Natural killer cell treated with Interleukin-12 subunit alpha and Interleukin-12 subunit beta and Interleukin-15 and Interleukin-18, amount 100 ng/mL, for 72 hours (primary cell): Measurements from ENCODE around the gene LEF1. TPM values are rescaled to one million over a fixed set of nuclear protein-coding genes. Genes with fewer than 3 reads are reported as not detected.

Experiments used
- ATAC-seq, 2 donors: fragments of 150-1000 bp; cut with Tn5 transposase in 1 of 2; sonication (Bioruptor Pico), chemical (Tn5 transposase) in 1 of 2; 2 replicates each; pipeline ENCODE4 v1.10.0; 2021
- DNase-seq: peaks from one replicate; pipeline ENCODE4 v3.0.0; 2022; ENCODE audit warnings: low spot score
- H3K27ac Mint-ChIP-seq, 2 donors: 1 replicate in 1 of 2; 2 replicates in 1 of 2; pipeline ENCODE4 v1.8.0; 2022; ENCODE audit warnings: mixed read lengths in 2 of 2, mild to moderate bottlenecking in 1 of 2, moderate library complexity in 1 of 2
- H3K27me3 Mint-ChIP-seq, 2 donors: 1 replicate in 1 of 2; 2 replicates in 1 of 2; pipeline ENCODE4 v1.8.0; 2022; ENCODE audit warnings: mixed read lengths in 2 of 2
- H3K36me3 Mint-ChIP-seq: one replicate; pipeline ENCODE4 v1.8.0; 2022; ENCODE audit warnings: mixed read lengths
- H3K4me1 Mint-ChIP-seq, 2 donors: 1 replicate in 1 of 2; 2 replicates in 1 of 2; pipeline ENCODE4 v1.8.0; 2022; ENCODE audit warnings: low read depth in 2 of 2, mixed read lengths in 2 of 2, mild to moderate bottlenecking in 1 of 2
- H3K4me3 Mint-ChIP-seq: one replicate; pipeline ENCODE4 v1.8.0; 2022; ENCODE audit warnings: mixed read lengths
- H3K9me3 Mint-ChIP-seq: 2 replicates; pipeline ENCODE4 v1.8.0; 2022; ENCODE audit warnings: mixed read lengths
- total RNA-seq, 2 donors: library from RNA; stranded (reverse); gene quantifications; one replicate each; pipeline ENCODE4 v1.2.3, GENCODE V29; 2022

Gene LEF1
- total RNA-seq, 2 donors from 2014 or later = 8.4 to 22.7 TPM

DNA sequence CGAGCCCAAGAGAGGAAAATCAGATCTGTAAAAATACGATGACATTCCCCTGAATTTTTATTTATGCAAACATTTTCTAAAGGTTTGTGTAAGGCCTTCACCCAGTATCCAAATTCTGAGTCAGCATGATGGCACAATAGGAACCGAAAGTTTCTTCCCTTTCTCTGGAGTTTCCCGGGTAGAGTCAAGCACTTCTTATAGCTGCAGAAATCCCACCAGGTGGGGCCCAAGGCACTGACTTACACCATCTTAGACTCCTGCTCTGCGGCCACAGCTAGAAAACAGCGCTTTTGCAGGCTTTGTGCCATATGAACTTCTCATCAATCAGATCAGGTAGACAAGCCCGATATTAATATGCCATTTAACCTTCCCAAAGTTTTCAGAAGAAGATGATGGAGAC, 13.4 kb downstream of the LEF1 start:
- peaks cover 7 to 14% of the 10 kb centered on the region in 2 donors for H3K27me3 Mint-ChIP-seq
- no peak for DNase-seq
- H3K27ac Mint-ChIP-seq = no peak overlapping the region
- peaks cover 4% of the 10 kb centered on the region for H3K36me3 Mint-ChIP-seq
- no peak for ATAC-seq
- no peaks in the 10 kb centered on the region for H3K9me3 Mint-ChIP-seq
- no peak overlapping the region for H3K4me3 Mint-ChIP-seq
- peaks cover 0 to 13% of the 10 kb centered on the region in 2 donors for H3K4me1 Mint-ChIP-seq

DNA sequence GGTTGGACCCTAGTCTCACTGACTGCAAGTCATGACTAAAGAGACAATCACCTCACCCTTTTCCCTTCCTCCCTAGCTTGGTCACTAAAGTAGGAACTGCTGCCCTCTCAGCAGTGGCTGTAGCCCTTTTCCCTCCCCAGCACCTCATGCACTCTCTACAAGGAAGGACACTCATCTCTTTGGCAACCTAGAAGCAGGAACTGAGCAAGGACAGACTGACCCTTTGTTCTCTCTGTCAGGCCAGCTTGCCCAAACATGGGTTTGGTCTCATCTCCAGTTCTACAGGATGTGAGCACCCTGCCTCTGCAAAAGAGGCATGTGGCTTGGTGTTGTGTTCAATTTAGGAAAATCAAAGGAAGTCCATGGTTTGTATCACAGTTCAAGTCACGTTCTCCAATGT, 15.8 kb downstream of the LEF1 start:
- peaks cover 2 to 11% of the 10 kb centered on the region in 2 donors for H3K27me3 Mint-ChIP-seq
- H3K9me3 Mint-ChIP-seq = no peaks in the 10 kb centered on the region
- H3K4me1 Mint-ChIP-seq = peaks cover 0 to 13% of the 10 kb centered on the region in 2 donors
- H3K4me3 Mint-ChIP-seq = no peak overlapping the region
- no peak for ATAC-seq
- no peak for DNase-seq
- peaks cover 4% of the 10 kb centered on the region for H3K36me3 Mint-ChIP-seq
- no peak overlapping the region for H3K27ac Mint-ChIP-seq

DNA sequence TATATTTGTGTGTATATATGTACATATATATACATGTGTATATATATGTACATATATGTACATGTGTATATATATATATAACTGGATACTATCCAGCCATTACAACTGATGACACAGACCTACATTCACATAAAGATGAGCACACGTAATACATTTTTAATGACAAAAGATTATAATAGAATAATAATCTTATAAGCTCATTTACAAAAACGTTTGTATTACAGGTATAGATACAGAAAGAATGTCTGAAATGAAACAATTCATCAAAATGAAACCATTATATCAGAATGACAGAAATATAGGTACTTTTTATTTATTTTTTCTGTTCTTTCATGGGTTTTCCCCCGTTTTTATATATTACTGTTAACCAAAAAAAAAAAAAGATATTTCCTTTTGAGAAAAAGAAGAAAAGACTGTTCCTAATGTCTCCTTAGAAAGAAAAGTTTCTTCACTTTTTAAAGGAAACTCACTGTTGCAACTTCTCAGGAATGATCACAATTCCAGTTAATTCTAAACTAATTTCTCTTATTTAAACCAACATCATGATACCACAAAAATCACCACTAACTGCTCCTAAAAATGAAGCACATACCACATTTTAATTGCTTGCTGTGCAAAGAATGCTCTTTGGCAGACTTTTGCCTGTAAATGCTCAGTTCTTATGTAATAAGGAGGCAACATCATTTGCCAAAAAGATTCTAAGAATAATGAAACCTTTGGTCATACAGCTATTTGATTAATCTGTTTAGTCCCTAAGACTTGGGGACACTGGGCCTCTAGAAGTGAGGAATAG, 18.9 kb downstream of the LEF1 start:
- H3K27ac Mint-ChIP-seq = no peak overlapping the region
- no peak for ATAC-seq
- H3K36me3 Mint-ChIP-seq = peaks cover 4% of the 10 kb centered on the region

DNA sequence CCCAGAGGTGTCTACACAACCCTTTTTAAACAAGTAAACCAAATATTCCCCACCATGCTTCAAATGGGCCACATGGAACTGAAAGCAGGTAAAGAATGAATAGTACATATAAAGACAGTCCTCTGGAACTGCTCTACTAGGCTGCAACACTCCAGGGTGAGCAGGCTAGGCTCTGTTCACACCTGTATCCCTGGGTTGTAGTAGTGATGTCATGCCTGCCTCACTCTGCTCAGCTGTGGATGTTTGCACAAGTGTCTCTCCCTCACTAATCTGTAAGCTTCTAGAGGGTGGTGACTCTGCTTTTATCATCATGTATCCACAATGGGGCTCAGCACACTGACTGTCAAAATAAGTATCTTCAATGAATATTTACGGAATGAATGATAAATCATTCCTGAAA, 20.4 kb downstream of the LEF1 start:
- Mint-ChIP-seq H3K27ac (no peak overlapping the region), H3K4me1 (peaks cover 0 to 25% of the 10 kb centered on the region in 2 donors), H3K9me3 (no peaks in the 10 kb centered on the region), H3K4me3 (no peak overlapping the region), H3K27me3 (peaks cover 0 to 12% of the 10 kb centered on the region in 2 donors), H3K36me3 (peaks cover 4% of the 10 kb centered on the region)
- no peak for ATAC-seq
- no peak for DNase-seq

More for the DNA sequence above, 18.9 kb downstream of the LEF1 start:
- Mint-ChIP-seq H3K9me3 (no peaks in the 10 kb centered on the region), H3K4me1 (peaks cover 0 to 14% of the 10 kb centered on the region in 2 donors), H3K27me3 (peaks cover 0 to 8% of the 10 kb centered on the region in 2 donors), H3K4me3 (no peak overlapping the region)
- no peak for DNase-seq

DNA sequence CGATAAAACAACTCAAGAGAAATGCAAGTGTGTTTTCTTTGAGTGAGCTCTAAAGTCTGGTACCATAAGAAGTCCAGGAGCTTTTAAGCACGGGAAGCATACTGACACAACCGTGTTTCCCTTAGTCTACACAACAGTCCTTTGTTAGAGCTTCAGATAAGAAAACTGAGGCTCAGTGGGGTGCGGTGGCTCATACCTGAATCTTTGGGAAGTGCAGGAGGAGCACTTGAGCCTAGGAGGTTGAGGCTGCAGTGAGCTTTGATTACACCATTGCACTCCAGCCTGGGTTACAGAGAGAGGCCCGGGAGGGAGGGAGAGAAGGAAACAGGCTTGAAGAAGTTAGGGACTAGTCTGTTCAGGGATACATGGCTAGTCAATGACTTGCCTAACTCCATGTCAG, 21.9 kb downstream of the LEF1 start:
- Mint-ChIP-seq H3K27me3 (peaks cover 0 to 9% of the 10 kb centered on the region in 2 donors), H3K36me3 (peaks cover 4% of the 10 kb centered on the region), H3K9me3 (no peaks in the 10 kb centered on the region), H3K4me1 (peaks cover 0 to 19% of the 10 kb centered on the region in 2 donors), H3K4me3 (no peak overlapping the region), H3K27ac (no peak overlapping the region)
- ATAC-seq (no peak), DNase-seq (no peak)

DNA sequence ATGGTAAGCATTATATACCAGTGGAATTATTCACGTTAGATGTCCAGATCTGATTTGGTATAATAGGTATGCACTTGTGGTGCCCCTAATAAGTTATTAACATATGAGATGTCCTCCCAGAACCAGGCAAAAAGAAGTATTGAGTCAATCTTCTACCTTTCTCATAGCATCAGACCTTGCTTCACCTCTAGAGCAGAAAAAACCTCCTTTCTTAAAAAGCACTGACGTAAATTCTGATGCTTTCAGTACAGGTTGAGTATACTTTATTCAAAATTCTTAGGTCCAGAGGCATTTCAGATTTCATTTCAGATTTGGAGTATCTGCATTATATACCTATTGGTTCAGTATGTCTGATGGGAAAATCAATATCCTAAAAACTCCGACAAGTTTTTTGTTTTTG, 22.4 kb downstream of the LEF1 start:
- H3K4me1 Mint-ChIP-seq = peaks cover 0 to 17% of the 10 kb centered on the region in 2 donors
- H3K27ac Mint-ChIP-seq = no peak overlapping the region
- no peak overlapping the region for H3K4me3 Mint-ChIP-seq

DNA sequence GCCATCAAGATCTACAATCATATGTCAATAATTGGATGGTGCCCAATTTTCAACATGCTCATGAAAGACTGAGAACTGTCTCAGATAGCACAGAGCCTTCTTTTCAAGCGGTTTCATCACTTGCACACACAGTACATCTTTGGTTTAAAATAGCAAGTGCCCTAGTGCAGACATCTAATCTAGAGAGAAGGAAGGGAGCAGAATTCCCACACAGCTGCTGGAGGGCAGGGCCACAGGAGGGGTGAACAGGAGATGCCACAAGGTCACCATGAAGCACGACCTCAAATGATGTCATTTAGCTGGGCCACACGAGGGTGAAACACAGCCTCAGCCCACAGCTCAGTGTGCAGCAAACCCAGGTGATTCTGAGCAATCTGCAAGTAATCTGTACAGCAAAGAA, 24.3 kb downstream of the LEF1 start:
- no peak for DNase-seq
- Mint-ChIP-seq H3K27ac (no peak overlapping the region), H3K4me1 (peaks cover 0 to 12% of the 10 kb centered on the region in 2 donors), H3K4me3 (no peak overlapping the region), H3K9me3 (no peaks in the 10 kb centered on the region), H3K36me3 (no peaks in the 10 kb centered on the region), H3K27me3 (peaks cover 0 to 10% of the 10 kb centered on the region in 2 donors)
- ATAC-seq = no peak

More for the DNA sequence above, 22.4 kb downstream of the LEF1 start:
- DNase-seq (no peak), ATAC-seq (no peak)
- H3K27me3 Mint-ChIP-seq = peaks cover 0 to 10% of the 10 kb centered on the region in 2 donors
- H3K9me3 Mint-ChIP-seq = no peaks in the 10 kb centered on the region
- H3K36me3 Mint-ChIP-seq = peaks cover 3% of the 10 kb centered on the region

DNA sequence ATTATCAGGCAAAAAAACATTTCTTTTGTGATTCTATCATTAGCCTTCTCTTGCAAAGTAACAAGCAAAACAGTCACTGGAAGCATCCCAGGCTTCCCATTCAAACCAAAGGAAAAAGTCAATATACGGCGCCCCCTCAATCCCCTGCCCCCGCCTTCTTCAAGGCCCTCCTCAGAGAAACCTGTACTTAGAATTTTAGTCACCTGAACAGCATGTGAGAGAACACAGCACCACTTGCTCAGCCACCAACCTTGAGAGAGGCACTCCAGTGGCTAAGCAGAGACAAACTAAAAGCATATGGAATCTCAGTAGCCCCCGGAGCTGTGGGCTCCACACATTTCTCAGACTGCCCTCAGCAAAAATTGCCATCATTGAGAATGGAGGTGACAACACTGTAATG, 25.2 kb downstream of the LEF1 start:
- no peak overlapping the region for H3K4me3 Mint-ChIP-seq
- H3K27me3 Mint-ChIP-seq = peaks cover 0 to 10% of the 10 kb centered on the region in 2 donors
- no peak overlapping the region for H3K27ac Mint-ChIP-seq
- H3K36me3 Mint-ChIP-seq = no peaks in the 10 kb centered on the region
- DNase-seq (no peak), ATAC-seq (no peak)
- peaks cover 0 to 16% of the 10 kb centered on the region in 2 donors for H3K4me1 Mint-ChIP-seq
- no peaks in the 10 kb centered on the region for H3K9me3 Mint-ChIP-seq

DNA sequence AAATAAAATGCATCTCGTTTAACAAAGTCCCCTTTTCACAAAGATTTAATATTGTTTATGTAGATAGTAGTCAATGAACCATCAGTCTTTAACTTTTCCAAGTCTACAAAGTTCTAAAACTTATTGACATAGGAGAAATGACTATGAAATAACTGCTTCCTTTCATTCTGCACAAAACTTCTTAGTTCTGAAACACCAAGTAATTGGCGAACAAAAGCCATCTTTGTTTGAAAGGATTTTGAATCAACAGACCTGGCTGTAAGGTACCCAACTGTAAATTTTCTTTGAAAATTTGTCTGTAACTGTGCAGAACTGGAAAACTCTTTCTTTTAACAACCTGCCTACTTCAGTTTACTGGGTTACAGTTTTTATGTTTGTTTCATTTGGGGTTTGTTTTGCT, 25.9 kb downstream of the LEF1 start:
- H3K4me1 Mint-ChIP-seq = peaks cover 0 to 16% of the 10 kb centered on the region in 2 donors
- H3K27me3 Mint-ChIP-seq = peaks cover 0 to 10% of the 10 kb centered on the region in 2 donors
- no peak overlapping the region for H3K27ac Mint-ChIP-seq
- no peaks in the 10 kb centered on the region for H3K9me3 Mint-ChIP-seq
- no peaks in the 10 kb centered on the region for H3K36me3 Mint-ChIP-seq
- DNase-seq (no peak), ATAC-seq (no peak)
- no peak overlapping the region for H3K4me3 Mint-ChIP-seq

DNA sequence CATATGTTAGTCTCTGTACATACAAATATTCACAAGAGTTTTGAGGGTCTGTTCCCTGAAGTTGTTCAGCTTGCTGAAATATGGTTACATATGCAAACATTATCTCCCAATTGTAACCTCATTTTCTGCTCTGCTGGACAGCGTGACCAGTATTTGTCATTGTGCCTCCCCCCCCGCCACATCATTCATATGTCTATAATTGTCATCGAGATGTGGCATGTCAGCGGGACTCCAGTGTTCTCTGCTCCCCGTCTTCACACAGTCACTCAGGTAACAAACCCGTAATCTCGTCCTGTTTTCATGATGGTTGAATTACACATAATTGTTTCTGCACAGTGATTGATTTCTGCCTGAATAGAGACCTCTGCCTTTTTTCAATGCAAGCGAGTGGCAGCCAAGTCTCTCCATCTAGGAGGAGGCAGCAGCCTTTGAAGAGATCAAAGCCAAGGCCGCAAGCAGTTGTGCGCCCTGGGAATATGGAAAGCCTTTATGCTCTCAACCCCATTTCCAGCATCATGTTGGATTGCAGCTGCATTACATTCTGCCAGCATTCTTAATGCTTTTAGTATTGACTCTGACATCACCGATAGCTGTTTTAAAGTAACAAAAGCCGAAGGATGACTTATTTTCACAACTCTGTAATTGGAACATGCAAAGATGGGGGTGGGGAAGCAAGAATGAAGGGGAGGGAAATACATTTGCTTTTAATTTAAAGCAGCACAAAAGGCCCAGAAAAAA, 27.4 kb downstream of the LEF1 start:
- DNase-seq (no peak), ATAC-seq (no peak)
- Mint-ChIP-seq H3K36me3 (no peaks in the 10 kb centered on the region), H3K27me3 (peaks cover 0 to 10% of the 10 kb centered on the region in 2 donors), H3K4me1 (peaks cover 0 to 16% of the 10 kb centered on the region in 2 donors), H3K27ac (peak overlapping the region; percentile 46 to 51), H3K4me3 (no peak overlapping the region), H3K9me3 (no peaks in the 10 kb centered on the region)

DNA sequence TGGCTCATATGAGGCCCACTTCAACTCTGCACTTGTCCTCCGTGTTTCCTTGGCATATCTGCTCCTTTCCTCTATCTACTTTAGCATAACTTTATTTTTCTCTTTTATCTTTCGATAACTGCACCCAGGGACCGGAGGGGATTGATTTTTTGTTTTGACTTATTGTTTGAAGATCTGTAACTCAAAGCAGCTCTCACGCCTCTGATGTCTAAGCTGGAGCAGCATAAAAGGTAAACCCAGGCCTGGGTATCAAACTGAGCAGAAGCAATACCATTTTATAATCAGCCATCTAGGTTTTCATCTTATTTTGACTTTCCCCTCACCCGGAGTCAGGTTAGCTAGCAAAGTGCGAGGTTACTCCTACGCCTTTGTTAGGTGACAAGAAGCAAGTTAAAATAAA, 28.4 kb downstream of the LEF1 start:
- ATAC-seq (no peak), DNase-seq (no peak)
- Mint-ChIP-seq H3K36me3 (no peaks in the 10 kb centered on the region), H3K27ac (peak overlapping the region in 1 of 2 donors; percentile 51), H3K27me3 (peaks cover 0 to 8% of the 10 kb centered on the region in 2 donors), H3K9me3 (no peaks in the 10 kb centered on the region), H3K4me3 (no peak overlapping the region), H3K4me1 (peaks cover 0 to 16% of the 10 kb centered on the region in 2 donors)

DNA sequence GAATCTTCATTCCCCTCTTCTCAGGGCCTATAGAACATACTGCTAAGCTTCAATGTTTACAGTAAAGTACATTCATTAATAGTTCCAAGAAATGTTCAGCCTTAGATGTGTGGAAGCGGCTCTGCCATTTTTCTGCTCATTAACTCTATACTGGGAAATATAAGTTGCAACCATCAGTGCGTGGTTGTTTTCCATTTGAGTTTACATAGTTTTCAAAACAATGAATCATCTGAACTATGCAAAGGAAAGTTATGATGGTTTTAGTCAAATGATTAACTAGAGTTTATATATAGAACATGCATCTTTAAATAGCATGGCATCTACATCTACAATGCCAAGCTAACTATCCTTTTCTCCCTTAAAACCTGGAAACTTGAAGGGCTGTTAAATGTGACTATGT, 29.6 kb downstream of the LEF1 start:
- ATAC-seq = no peak
- Mint-ChIP-seq H3K4me1 (peaks cover 0 to 8% of the 10 kb centered on the region in 2 donors), H3K27me3 (peaks cover 0 to 7% of the 10 kb centered on the region in 2 donors), H3K4me3 (no peak overlapping the region), H3K36me3 (no peaks in the 10 kb centered on the region), H3K27ac (peak overlapping the region in 1 of 2 donors; percentile 14), H3K9me3 (no peaks in the 10 kb centered on the region)
- no peak for DNase-seq

DNA sequence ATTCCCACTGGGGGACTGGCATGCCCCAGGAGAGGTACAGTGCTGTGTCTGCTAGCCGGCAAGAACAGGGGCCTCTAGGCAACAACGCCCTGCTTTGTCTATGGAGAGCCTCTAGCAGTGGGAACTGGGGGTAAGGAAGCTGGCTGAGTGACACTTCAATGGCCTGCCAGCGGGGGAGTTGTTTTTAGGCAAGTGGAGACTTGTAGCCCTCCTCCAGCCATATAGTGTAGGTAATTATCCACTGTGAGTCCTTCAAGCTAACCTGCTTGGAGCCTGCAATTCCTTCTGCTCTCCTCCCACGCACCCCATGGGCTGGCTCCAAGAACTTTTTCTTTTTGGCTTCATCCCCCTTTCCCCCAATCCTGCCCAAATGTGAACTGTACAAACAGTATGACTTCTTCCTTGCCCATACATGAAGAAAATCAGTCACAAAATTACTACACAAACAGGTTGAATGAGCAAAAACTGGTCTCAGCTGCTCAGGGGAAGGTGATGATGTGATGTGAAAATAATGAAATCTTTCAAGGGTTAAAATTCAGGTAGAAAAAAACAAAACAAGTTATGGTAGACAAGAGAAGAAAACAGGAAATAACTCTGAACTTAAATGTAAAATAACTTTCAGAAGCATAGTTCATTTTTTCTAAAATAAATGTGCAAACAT, 33.1 kb downstream of the LEF1 start:
- Mint-ChIP-seq H3K9me3 (no peaks in the 10 kb centered on the region), H3K36me3 (no peaks in the 10 kb centered on the region), H3K27me3 (peaks cover 0 to 5% of the 10 kb centered on the region in 2 donors), H3K4me3 (no peak overlapping the region), H3K4me1 (peaks cover 0 to 4% of the 10 kb centered on the region in 2 donors), H3K27ac (no peak overlapping the region)
- no peak for DNase-seq
- peak in 1 of 2 donors; percentile 32 for ATAC-seq

DNA sequence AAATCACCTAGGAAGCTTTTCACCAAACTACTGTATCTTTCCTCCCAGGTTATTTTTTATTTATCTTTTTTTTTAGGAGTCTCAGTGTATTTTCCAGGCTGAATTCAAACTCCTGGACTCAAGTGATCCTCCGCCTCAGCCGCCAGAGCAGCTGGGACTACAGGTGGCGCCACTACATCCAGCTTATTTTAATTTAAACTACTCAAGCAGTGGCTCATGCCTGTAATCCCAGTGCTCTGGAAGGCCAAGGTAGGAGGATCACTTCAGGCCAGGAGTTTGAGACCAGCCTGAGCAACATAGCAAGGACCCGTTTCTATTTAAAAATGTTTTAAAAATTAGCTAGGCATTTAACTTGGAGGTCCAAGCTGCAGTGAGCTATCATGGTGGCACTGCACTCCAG, 37.8 kb downstream of the LEF1 start:
- no peak for DNase-seq
- H3K4me1 Mint-ChIP-seq = no peaks in the 10 kb centered on the region
- no peaks in the 10 kb centered on the region for H3K9me3 Mint-ChIP-seq
- H3K4me3 Mint-ChIP-seq = no peak overlapping the region
- no peak for ATAC-seq
- H3K27me3 Mint-ChIP-seq = peaks cover 0 to 3% of the 10 kb centered on the region in 2 donors
- no peak overlapping the region for H3K27ac Mint-ChIP-seq
- no peaks in the 10 kb centered on the region for H3K36me3 Mint-ChIP-seq
